ENCODE measurements around the gene NR6A1. TPM values are rescaled to one million over a fixed set of nuclear protein-coding genes. Genes with fewer than 3 reads are reported as not detected.

NR6A1 gene
- total RNA-seq, 1 experiment from 2014 or later = 99.3 TPM

DNA sequence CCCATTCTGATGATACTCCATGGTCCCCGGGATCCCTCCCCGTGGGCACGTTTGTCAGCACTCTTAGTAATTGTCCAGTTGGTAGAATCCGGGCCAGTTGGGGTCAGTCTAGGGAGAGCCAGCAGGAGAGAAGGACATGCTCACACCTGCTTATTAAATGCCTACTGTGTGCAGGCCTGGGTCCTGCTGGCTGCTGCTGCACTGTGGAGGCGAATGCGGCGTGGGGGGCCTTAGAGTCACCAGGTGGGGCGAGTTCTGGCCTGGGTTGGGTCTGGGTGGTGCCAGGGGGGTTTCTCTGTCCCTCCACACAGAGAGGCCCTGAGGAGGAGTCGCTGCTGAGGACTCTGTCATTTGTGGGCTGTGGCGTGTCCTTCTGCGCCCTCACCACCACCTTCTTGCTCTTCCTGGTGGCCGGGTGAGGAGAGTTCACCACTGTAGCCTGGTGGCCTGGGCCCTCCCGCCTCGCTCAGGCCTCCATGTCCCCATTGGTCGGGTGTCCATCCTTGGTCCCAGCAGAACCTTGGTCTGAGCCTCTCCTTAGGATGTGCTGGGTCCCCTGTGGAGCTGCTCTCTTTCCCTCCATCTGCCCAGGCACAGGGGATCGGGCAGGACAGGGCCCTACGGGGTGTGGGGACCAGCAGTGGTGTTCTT lies 303.6 kb downstream of the NR6A1 start:
- no peak overlapping the region for H4K5ac ChIP-seq (ENCODE audit: insufficient read length, low read depth, low read length)
- no peak overlapping the region for H3K4me3 Mint-ChIP-seq
- no peak overlapping the region for H2BK12ac ChIP-seq (ENCODE audit: insufficient read length, low read depth, low read length)
- no peaks in the 10 kb centered on the region for H3K79me2 ChIP-seq (ENCODE audit: insufficient read depth, low read length)
- no peak overlapping the region for H3K18ac ChIP-seq (ENCODE audit: insufficient read length, low read depth, low read length)
- no peak overlapping the region for H2BK15ac ChIP-seq (ENCODE audit: low read depth, low read length)
- no peaks in the 10 kb centered on the region for H3K36me3 Mint-ChIP-seq (ENCODE audit: insufficient read depth in 1 of 3, low read depth in 3 of 3)
- no peak overlapping the region for H3K4me2 ChIP-seq (ENCODE audit: insufficient read depth, insufficient read length, low read length)
- no peak overlapping the region for H2AFZ ChIP-seq (ENCODE audit: low read length)
- H3K27me3 Mint-ChIP-seq (ENCODE audit: low read depth) = peaks cover 6% of the 10 kb centered on the region
- no peaks in the 10 kb centered on the region for H3K79me1 ChIP-seq (ENCODE audit: insufficient read depth, low read depth, low read length, poor library complexity, severe bottlenecking)
- H3T11ph ChIP-seq (ENCODE audit: low read length) = no peak overlapping the region
- no peak overlapping the region for H3K9ac ChIP-seq (ENCODE audit: extremely low read depth, insufficient read length, low read length)
- no peaks in the 10 kb centered on the region for H3K9me3 ChIP-seq (ENCODE audit: control insufficient read depth, low read depth, low read length)
- no peaks in the 10 kb centered on the region for H3K4me1 Mint-ChIP-seq
- H3K56ac ChIP-seq (ENCODE audit: insufficient read length, low read depth, low read length) = no peak overlapping the region
- no CpG with 5 or more reads among the region's 17 CpGs for WGBS (ENCODE audit: extremely low coverage, insufficient read length, low lambda C conversion rate)
- no peak overlapping the region for H2BK5ac ChIP-seq (ENCODE audit: insufficient read length, low read length)
- H3K23me2 ChIP-seq (ENCODE audit: insufficient read length, low read depth, low read length, poor library complexity, severe bottlenecking) = no peaks in the 10 kb centered on the region
- H3K27me3 ChIP-seq (ENCODE audit: insufficient read depth, low read length) = no peaks in the 10 kb centered on the region
- H2BK120ac ChIP-seq (ENCODE audit: low read depth, low read length, poor library complexity, severe bottlenecking) = no peak overlapping the region
- no peaks in the 10 kb centered on the region for H3K4me1 ChIP-seq (ENCODE audit: insufficient read depth, low read length)
- H4K20me1 ChIP-seq (ENCODE audit: control insufficient read depth, insufficient read depth, insufficient read length) = no peaks in the 10 kb centered on the region
- no peak for DNase-seq
- H3K14ac ChIP-seq (ENCODE audit: insufficient read depth, low read length) = no peak overlapping the region
- H3K27ac Mint-ChIP-seq = no peak overlapping the region
- no peak overlapping the region for H3K27ac ChIP-seq (ENCODE audit: insufficient read length, low read depth, low read length)
- H4K8ac ChIP-seq (replicated peaks; ENCODE audit: insufficient read length, low read depth, low read length) = no peak overlapping the region
- H4K91ac ChIP-seq (ENCODE audit: insufficient read length, low read depth, low read length) = no peak overlapping the region
- TF ChIP-seq, protein P1, sequence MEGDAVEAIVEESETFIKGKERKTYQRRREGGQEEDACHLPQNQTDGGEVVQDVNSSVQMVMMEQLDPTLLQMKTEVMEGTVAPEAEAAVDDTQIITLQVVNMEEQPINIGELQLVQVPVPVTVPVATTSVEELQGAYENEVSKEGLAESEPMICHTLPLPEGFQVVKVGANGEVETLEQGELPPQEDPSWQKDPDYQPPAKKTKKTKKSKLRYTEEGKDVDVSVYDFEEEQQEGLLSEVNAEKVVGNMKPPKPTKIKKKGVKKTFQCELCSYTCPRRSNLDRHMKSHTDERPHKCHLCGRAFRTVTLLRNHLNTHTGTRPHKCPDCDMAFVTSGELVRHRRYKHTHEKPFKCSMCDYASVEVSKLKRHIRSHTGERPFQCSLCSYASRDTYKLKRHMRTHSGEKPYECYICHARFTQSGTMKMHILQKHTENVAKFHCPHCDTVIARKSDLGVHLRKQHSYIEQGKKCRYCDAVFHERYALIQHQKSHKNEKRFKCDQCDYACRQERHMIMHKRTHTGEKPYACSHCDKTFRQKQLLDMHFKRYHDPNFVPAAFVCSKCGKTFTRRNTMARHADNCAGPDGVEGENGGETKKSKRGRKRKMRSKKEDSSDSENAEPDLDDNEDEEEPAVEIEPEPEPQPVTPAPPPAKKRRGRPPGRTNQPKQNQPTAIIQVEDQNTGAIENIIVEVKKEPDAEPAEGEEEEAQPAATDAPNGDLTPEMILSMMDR (conservative IDR thresholded peaks at IDR 0.05) = no peak
- H2AK5ac ChIP-seq (ENCODE audit: insufficient read length, low read length) = no peak overlapping the region
- no peak overlapping the region for H3K4ac ChIP-seq (ENCODE audit: low read depth, low read length)
- no peak overlapping the region for H2BK20ac ChIP-seq (ENCODE audit: low read depth, low read length, poor library complexity, severe bottlenecking)
- no peak overlapping the region for H3K23ac ChIP-seq (ENCODE audit: insufficient read length, low read depth, low read length)
- H3K9me3 Mint-ChIP-seq = no peaks in the 10 kb centered on the region

Small RNA genes within 50 kb of the gene (microRNA-seq; reads per million reads assigned to microRNA genes)
- gene MIR181A2 (ENCODE audit: borderline microRNAs expressed) (118 reads per million, percentile 75 among the genes with 10 or more reads in this experiment), gene MIR181B2 (ENCODE audit: borderline microRNAs expressed) (22.7 reads per million, percentile 55 among the genes with 10 or more reads in this experiment)

Other genes with a start within 250 kb of the NR6A1 start
- 5.8 and 6.0 TPM in 2 replicates for gene OLFML2A, start 5.8 kb upstream of the NR6A1 start, total RNA-seq (2021)
- gene WDR38, start 82.1 kb upstream of the NR6A1 start, total RNA-seq (2021) = not detected in 2 replicates
- 1,840 and 1,901 TPM in 2 replicates for gene RPL35, start 90.6 kb upstream of the NR6A1 start, total RNA-seq (2021)
- 67.7 and 68.9 TPM in 2 replicates for gene ARPC5L, start 90.8 kb upstream of the NR6A1 start, total RNA-seq (2021)
- gene GOLGA1, start 169.8 kb upstream of the NR6A1 start, total RNA-seq (2021) = 7.6 TPM in 2 replicates

Data from H9 (cell line).